Measurements from ENCODE around the gene NDFIP1. TPM values are rescaled to one million over a fixed set of nuclear protein-coding genes. Genes with fewer than 3 reads are reported as not detected.

NDFIP1 gene
- total and polyA plus RNA-seq, 10 of the 15 experiments (the other 5 are each of a cell fraction or from before 2014, with no cell fraction given), result 0.08 to 2.7 (median 0.92) TPM

GRCh38 chr5:142114687-142115086 is 6.1 kb downstream of the NDFIP1 start:
- H3K4me3 ChIP-seq, result no peak overlapping the region
- no peak overlapping the region for H3K27ac ChIP-seq (ENCODE audit: control insufficient read depth, insufficient read depth)
- in situ Hi-C loops (cut with MboI) (no loop called here), intact Hi-C loops (cut with micrococcal nuclease; ENCODE audit: unreplicated experiment) (no loop called here)
- no peak overlapping the region for H2AFZ ChIP-seq (ENCODE audit: control insufficient read depth, low read depth, low read length)
- peaks cover 1% of the 10 kb centered on the region for H3K4me1 ChIP-seq (ENCODE audit: control insufficient read depth, insufficient read depth, low read length)
- SMC1A ChIA-PET (ENCODE audit: uncharacterized antibody, unreplicated experiment), result no interaction called here
- H3K9ac ChIP-seq (ENCODE audit: control insufficient read depth, insufficient read depth, low read length), result no peak overlapping the region
- H3K36me3 ChIP-seq (ENCODE audit: control insufficient read depth in 2 of 2, insufficient read depth in 2 of 2, low read length in 1 of 2), result no peaks in the 10 kb centered on the region
- H3K9me3 ChIP-seq (replicated peaks; ENCODE audit: control insufficient read depth, insufficient read depth, low read length), result no peaks in the 10 kb centered on the region
- no peak overlapping the region for H3K4me2 ChIP-seq (ENCODE audit: control insufficient read depth, insufficient read depth)
- TF ChIP-seq MTA2 (IDR thresholded peaks at IDR 0.05; ENCODE audit: low read depth) (no peak), TBL1XR1 (IDR thresholded peaks at IDR 0.05; ENCODE audit: low read depth, low read length) (no peak), CBX5 (IDR thresholded peaks at IDR 0.05; ENCODE audit: low read depth) (no peak), TCF12 (IDR thresholded peaks at IDR 0.05; ENCODE audit: low read depth, low read length) (no peak), JUND (IDR thresholded peaks at IDR 0.05; ENCODE audit: low read depth, low read length) (no peak), ZNF207 (IDR thresholded peaks at IDR 0.05; ENCODE audit: borderline replicate concordance) (no peak), CREB1 (IDR thresholded peaks at IDR 0.05; ENCODE audit: low read depth) (no peak), ETV6 (conservative IDR thresholded peaks at IDR 0.05 in 1 of 2, IDR thresholded peaks at IDR 0.05 in 1 of 2; ENCODE audit: borderline replicate concordance in 1 of 2, low read depth in 1 of 2) (no peak), FOS (IDR thresholded peaks at IDR 0.05; ENCODE audit: borderline replicate concordance, extremely low read depth, insufficient read length) (no peak), HDGF (IDR thresholded peaks at IDR 0.05) (no peak), SKIL (IDR thresholded peaks at IDR 0.05; ENCODE audit: low read depth, poor library complexity, severe bottlenecking) (no peak), RBBP5 (conservative IDR thresholded peaks at IDR 0.05) (no peak), CHD2 (IDR thresholded peaks at IDR 0.05; ENCODE audit: borderline replicate concordance, low read depth, low read length) (no peak), MEF2A (IDR thresholded peaks at IDR 0.05; ENCODE audit: insufficient read depth, low read depth, low read length) (no peak), SMARCA5 (IDR thresholded peaks at IDR 0.05) (no peak), BCL3 (IDR thresholded peaks at IDR 0.05; ENCODE audit: borderline replicate concordance, insufficient read depth, low read depth, low read length, poor library complexity, severe bottlenecking) (no peak), HDAC2 (IDR thresholded peaks at IDR 0.05) (no peak), ZNF687 (IDR thresholded peaks at IDR 0.05) (no peak)
- no peaks in the 10 kb centered on the region for H4K20me1 ChIP-seq (ENCODE audit: control insufficient read depth, insufficient read depth)
- WGBS (ENCODE audit: insufficient coverage, insufficient replicate concordance, low lambda C conversion rate, missing lambda C conversion rate), result 91% methylated on average over 1 of the region's 1 CpG
- FAIRE-seq (no peak), ATAC-seq (no peak), DNase-seq (ENCODE audit: low read depth, low spot score) (no peak)
- CTCF ChIA-PET, result no interaction called here
- H3K27me3 ChIP-seq (replicated peaks in 1 of 2; ENCODE audit: control insufficient read depth in 2 of 2, insufficient read depth in 2 of 2, low read length in 1 of 2), result peaks cover 0 to 2% of the 10 kb centered on the region in 2 experiments; a peak in 2 of 4 replicates
- no TSS peak for BruUV-seq (replicated peaks)
- no peaks in the 10 kb centered on the region for H3K79me2 ChIP-seq (ENCODE audit: control insufficient read depth, insufficient read depth, low read length)
- RAD21 ChIA-PET (ENCODE audit: unreplicated experiment), result no interaction called here
- POLR2A ChIA-PET, result no interaction called here

Data from GM12878 (cell line).